SK-N-SH (cell line): ENCODE results near the gene CPTP. TPM values are rescaled to one million over a fixed set of nuclear protein-coding genes. Genes with fewer than 3 reads are reported as not detected.

Experiments used
- CTCF ChIA-PET: fragments of 300-600, 350-600 bp; formaldehyde crosslinking; extraction: SDS; loops from one replicate; lab custom pipeline; 2021; lab: Yijun Ruan, JAX
- POLR2A ChIA-PET: fragments of 350-600 bp; sonication (Branson Sonifier 250); formaldehyde crosslinking; extraction: SDS; loops from one replicate; lab custom pipeline; 2020; ENCODE audit warnings: antibody characterized with exemption, inconsistent platforms; lab: Yijun Ruan, JAX
- DNase-seq: peaks from one replicate; pipeline ENCODE4 v3.0.0; 2012
- H2AFZ ChIP-seq: fragments of 200-600 bp; sonication (generic); 2 replicates; pipeline ENCODE4 v1.8.1; 2016; ENCODE audit warnings: antibody characterized with exemption, mild to moderate bottlenecking, low read depth
- H3F3A ChIP-seq: fragments of 200-600 bp; sonication (generic); replicated peaks from 2 replicates; pipeline ENCODE3; 2016; ENCODE audit warnings: antibody characterized with exemption, mild to moderate bottlenecking; ENCODE audit not compliant: insufficient read depth
- H3K27ac ChIP-seq, 2 experiments: fragments of 200-500 bp in 1 of 2; fragments of 200-600 bp in 1 of 2; sonication (Bioruptor generic) in 1 of 2; sonication (generic), shearing (Covaris generic) in 1 of 2; 2 replicates each; pipeline versions ENCODE4 v1.5.1 to v1.6.1; 2014 to 2016; ENCODE audit warnings: low read depth in 2 of 2, inconsistent platforms in 1 of 2, low read length in 1 of 2, mild to moderate bottlenecking in 1 of 2, mixed read lengths in 1 of 2
- H3K27me3 ChIP-seq: fragments of 200-600 bp; sonication (generic), shearing (Covaris generic); 2 replicates; pipeline ENCODE4 v1.6.1; 2016; ENCODE audit warnings: mixed run types; ENCODE audit not compliant: insufficient read depth
- H3K36me3 ChIP-seq, 2 experiments: fragments of 200-500 bp in 1 of 2; fragments of 200-600 bp in 1 of 2; sonication (Bioruptor generic) in 1 of 2; sonication (generic) in 1 of 2; replicated peaks in 1 of 2; 2 replicates each; pipeline versions ENCODE3 to v1.5.1; 2014 to 2016; ENCODE audit warnings: low read length in 1 of 2, mild to moderate bottlenecking in 1 of 2; ENCODE audit not compliant: insufficient read depth in 2 of 2, control insufficient read depth in 1 of 2
- H3K4me1 ChIP-seq, 2 experiments: fragments of 200-500 bp in 1 of 2; fragments of 200-600 bp in 1 of 2; sonication (Bioruptor generic) in 1 of 2; sonication (generic), shearing (Covaris generic) in 1 of 2; 2 replicates each; pipeline versions ENCODE4 v1.5.1 to v1.6.1; 2014 to 2016; ENCODE audit warnings: low read depth in 1 of 2, low read length in 1 of 2, mixed run types in 1 of 2; ENCODE audit not compliant: insufficient read depth in 2 of 2, control insufficient read depth in 1 of 2
- H3K4me2 ChIP-seq: fragments of 200-600 bp; sonication (generic), shearing (Covaris generic); 2 replicates; pipeline ENCODE4 v1.6.1; 2017; ENCODE audit warnings: mixed run types
- H3K4me3 ChIP-seq, 2 experiments: fragments of 200-500 bp in 1 of 2; fragments of 200-600 bp in 1 of 2; sonication (Bioruptor generic) in 1 of 2; sonication (generic), shearing (Covaris generic) in 1 of 2; 2 replicates each; pipeline versions ENCODE4 v1.5.1 to v1.8.1; 2014 to 2016; ENCODE audit warnings: low read depth in 2 of 2, inconsistent platforms in 1 of 2, low read length in 1 of 2, mild to moderate bottlenecking in 1 of 2, mixed read lengths in 1 of 2, moderate library complexity in 1 of 2
- H3K79me2 ChIP-seq: fragments of 200-600 bp; sonication (generic); 2 replicates; pipeline ENCODE4 v1.8.1; 2017; ENCODE audit warnings: mild to moderate bottlenecking; ENCODE audit not compliant: insufficient read depth
- H3K9ac ChIP-seq: fragments of 200-600 bp; sonication (generic); 2 replicates; pipeline ENCODE4 v1.6.1; 2017; ENCODE audit warnings: mixed run types
- H3K9me2 ChIP-seq: fragments of 200-600 bp; sonication (generic); 2 replicates; pipeline ENCODE4 v1.6.1; 2017; ENCODE audit warnings: mixed run types
- H3K9me3 ChIP-seq: fragments of 200-600 bp; sonication (generic); 2 replicates; pipeline ENCODE4 v1.6.1; 2017; ENCODE audit warnings: mixed run types, mild to moderate bottlenecking, moderate library complexity
- H4K20me1 ChIP-seq: fragments of 200-600 bp; sonication (generic); 2 replicates; pipeline ENCODE4 v1.6.1; 2017; ENCODE audit warnings: mild to moderate bottlenecking, mixed run types; ENCODE audit not compliant: insufficient read depth
- CHD2 ChIP-seq: fragments of 150-350 bp; IDR thresholded peaks from 2 replicates; pipeline ENCODE4 v1.6.1; 2018; ENCODE audit warnings: low read length; ENCODE audit not compliant: partially characterized antibody
- ELF1 ChIP-seq: IDR thresholded peaks from 2 replicates; pipeline ENCODE4 v1.4.0; 2012
- EP300 ChIP-seq, 2 experiments: IDR thresholded peaks; 2 replicates each; pipeline versions ENCODE4 v1.4.0 to v1.6.1; 2012; ENCODE audit warnings: borderline replicate concordance in 1 of 2, low read depth in 1 of 2, low read length in 1 of 2
- EZH2phosphoT487 ChIP-seq: fragments of 200-600 bp; sonication (generic); IDR thresholded peaks from 2 replicates; pipeline ENCODE4 v1.6.1; 2017; ENCODE audit warnings: low read depth, mixed run types, mild to moderate bottlenecking, antibody characterized with exemption, moderate library complexity, borderline replicate concordance
- FOSL2 ChIP-seq: IDR thresholded peaks from 2 replicates; pipeline ENCODE4 v1.4.0; 2012; ENCODE audit warnings: low read depth, mild to moderate bottlenecking, moderate library complexity, borderline replicate concordance
- GATA2 ChIP-seq: sonication (generic); formaldehyde crosslinking; IDR thresholded peaks from 2 replicates; pipeline ENCODE4 v1.5.0; 2020; ENCODE audit warnings: mild to moderate bottlenecking, missing genetic modification reagents
- JUND ChIP-seq: IDR thresholded peaks from 2 replicates; pipeline ENCODE4 v1.4.0; 2012
- MEF2A ChIP-seq: IDR thresholded peaks from 2 replicates; pipeline ENCODE4 v1.4.0; 2012; ENCODE audit warnings: low read depth, borderline replicate concordance
- MXI1 ChIP-seq: IDR thresholded peaks from 2 replicates; pipeline ENCODE4 v1.6.1; 2012; ENCODE audit warnings: mild to moderate bottlenecking, low read depth, low read length, improper control_type of control experiment
- RAD21 ChIP-seq: IDR thresholded peaks from 2 replicates; pipeline ENCODE4 v1.6.1; 2012; ENCODE audit warnings: mild to moderate bottlenecking, low read length
- RCOR1 ChIP-seq: fragments of 150-350 bp; IDR thresholded peaks from 2 replicates; pipeline ENCODE4 v1.6.1; 2017; ENCODE audit warnings: antibody characterized with exemption, low read length
- REST ChIP-seq: IDR thresholded peaks from 2 replicates; pipeline ENCODE4 v1.6.1; 2012; ENCODE audit warnings: mild to moderate bottlenecking, low read depth, low read length, moderate library complexity
- SMC3 ChIP-seq: IDR thresholded peaks from 2 replicates; pipeline ENCODE4 v1.6.1; 2012; ENCODE audit warnings: low read depth, low read length, improper control_type of control experiment
- TEAD4 ChIP-seq: IDR thresholded peaks from 2 replicates; pipeline ENCODE4 v1.4.0; 2012; ENCODE audit warnings: mild to moderate bottlenecking, borderline replicate concordance; ENCODE audit not compliant: insufficient read depth
- USF1 ChIP-seq: IDR thresholded peaks from 2 replicates; pipeline ENCODE4 v1.4.0; 2012; ENCODE audit warnings: low read depth, borderline replicate concordance
- USF2 ChIP-seq: fragments of 150-350 bp; IDR thresholded peaks from 2 replicates; pipeline ENCODE4 v1.6.1; 2017; ENCODE audit warnings: antibody characterized with exemption, low read length, low read depth, borderline replicate concordance
- YY1 ChIP-seq: IDR thresholded peaks from 2 replicates; pipeline ENCODE4 v1.4.0; 2012; ENCODE audit warnings: low read depth, mild to moderate bottlenecking
- ZBTB33 ChIP-seq: IDR thresholded peaks from 2 replicates; pipeline ENCODE4 v1.4.0; 2012; ENCODE audit warnings: low read depth, borderline replicate concordance
- WGBS: methylation state at CpG from one replicate; pipeline ENCODE4 v1.1.6; 2017; ENCODE audit warnings: low lambda C conversion rate; 5-methylcytosine and 5-hydroxymethylcytosine counted together
- polyA plus RNA-seq, 3 experiments: library from polyadenylated mRNA; depleted of rRNA; stranded (reverse); fragments of >200 nt; gene quantifications; 2 replicates each; pipeline ENCODE4 v1.2.3, GENCODE V29; 2012

Gene CPTP
- polyA plus RNA-seq, 1 of the 3 experiments (the other 2 are of a cell fraction) = 13.4 TPM

- H3K4me3 ChIP-seq = no peak overlapping the region
- peaks cover 80% of the 10 kb centered on the region for H3K79me2 ChIP-seq
- no peak overlapping the region for H3K9ac ChIP-seq
- ChIA-PET POLR2A (no interaction called here), CTCF (no interaction called here)
- WGBS = 82% methylated on average over 13 of the region's 14 CpGs
- H3K4me1 ChIP-seq = peaks cover 4 to 24% of the 10 kb centered on the region in 2 experiments; a peak in 2 of 4 replicates
- peaks cover 12% of the 10 kb centered on the region for H3F3A ChIP-seq
- H3K27me3 ChIP-seq = no peaks in the 10 kb centered on the region
- DNase-seq = no peak
- H2AFZ ChIP-seq = no peak overlapping the region
- no peak overlapping the region for H3K27ac ChIP-seq
- no peak for TF ChIP-seq MXI1
- no peak for TF ChIP-seq USF2
- TF ChIP-seq EZH2phosphoT487 = no peak
- no peak for TF ChIP-seq SMC3
- no peak for TF ChIP-seq TEAD4
- TF ChIP-seq RAD21 = no peak
- no peak for TF ChIP-seq USF1
- TF ChIP-seq YY1 = no peak
- no peak for TF ChIP-seq GATA2 (CRISPR knock-in tag)
- no peak for TF ChIP-seq MEF2A
- no peak for TF ChIP-seq JUND
- no peak for TF ChIP-seq RCOR1
- no peak for TF ChIP-seq CHD2
- TF ChIP-seq ELF1 = no peak
- TF ChIP-seq EP300 (IDR thresholded peaks at IDR 0.05; ENCODE audit: borderline replicate concordance in 1 of 2, low read depth in 1 of 2, low read length in 1 of 2) = no peak
- TF ChIP-seq REST = no peak
- TF ChIP-seq FOSL2 = no peak
- TF ChIP-seq ZBTB33 = no peak
- H3K36me3 ChIP-seq = peaks cover 2 to 36% of the 10 kb centered on the region in 2 experiments
- H3K4me2 ChIP-seq = no peak overlapping the region
- H4K20me1 ChIP-seq = peaks cover 54% of the 10 kb centered on the region
- H3K9me2 ChIP-seq = no peaks in the 10 kb centered on the region
- no peaks in the 10 kb centered on the region for H3K9me3 ChIP-seq
Observed at GRCh38 chr1:1322418-1322817, 2.2 kb upstream of the CPTP start.
